SU-DHL-6 (cell line): ENCODE data around the gene TXN2.

Experiments
- EZH2phosphoT487 ChIP-seq: fragments of 200-600 bp; sonication (generic), shearing (Covaris generic); conservative IDR thresholded peaks from 2 replicates; pipeline ENCODE4 v1.6.1; 2018; ENCODE audit warnings: mild to moderate bottlenecking, antibody characterized with exemption, low read length, moderate library complexity, mixed read lengths
- TF ChIP-seq, protein P1 (sequence below): fragments of 200-600 bp; sonication (generic); IDR thresholded peaks from one replicate; pipeline ENCODE4 v1.5.1; 2017; ENCODE audit warnings: antibody characterized with exemption, mild to moderate bottlenecking, low read length, moderate library complexity; ENCODE audit not compliant: insufficient read depth, poor library complexity, severe bottlenecking

DNA sequence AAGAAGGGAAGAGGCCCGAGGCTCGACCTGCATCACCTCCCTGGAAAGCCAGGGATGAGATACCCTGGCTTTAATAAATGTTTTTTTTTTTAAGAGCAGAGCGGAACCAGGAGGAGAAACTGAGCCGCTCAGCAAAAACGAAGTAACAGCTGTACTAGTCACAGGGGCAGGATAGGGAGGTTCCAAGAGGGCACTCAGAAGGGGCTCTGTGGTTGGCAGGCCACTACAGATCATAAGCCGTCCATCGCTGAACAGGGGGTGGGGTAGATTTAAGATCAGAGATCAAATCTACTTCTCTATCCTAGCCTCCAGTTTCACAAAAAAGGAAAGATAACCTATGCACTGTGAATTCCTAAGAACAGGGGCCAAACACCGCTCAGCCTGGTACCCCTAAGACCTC is 46.9 kb upstream of the TXN2 start:
- TF ChIP-seq, protein P1, sequence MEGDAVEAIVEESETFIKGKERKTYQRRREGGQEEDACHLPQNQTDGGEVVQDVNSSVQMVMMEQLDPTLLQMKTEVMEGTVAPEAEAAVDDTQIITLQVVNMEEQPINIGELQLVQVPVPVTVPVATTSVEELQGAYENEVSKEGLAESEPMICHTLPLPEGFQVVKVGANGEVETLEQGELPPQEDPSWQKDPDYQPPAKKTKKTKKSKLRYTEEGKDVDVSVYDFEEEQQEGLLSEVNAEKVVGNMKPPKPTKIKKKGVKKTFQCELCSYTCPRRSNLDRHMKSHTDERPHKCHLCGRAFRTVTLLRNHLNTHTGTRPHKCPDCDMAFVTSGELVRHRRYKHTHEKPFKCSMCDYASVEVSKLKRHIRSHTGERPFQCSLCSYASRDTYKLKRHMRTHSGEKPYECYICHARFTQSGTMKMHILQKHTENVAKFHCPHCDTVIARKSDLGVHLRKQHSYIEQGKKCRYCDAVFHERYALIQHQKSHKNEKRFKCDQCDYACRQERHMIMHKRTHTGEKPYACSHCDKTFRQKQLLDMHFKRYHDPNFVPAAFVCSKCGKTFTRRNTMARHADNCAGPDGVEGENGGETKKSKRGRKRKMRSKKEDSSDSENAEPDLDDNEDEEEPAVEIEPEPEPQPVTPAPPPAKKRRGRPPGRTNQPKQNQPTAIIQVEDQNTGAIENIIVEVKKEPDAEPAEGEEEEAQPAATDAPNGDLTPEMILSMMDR, result no peak
- no peak for TF ChIP-seq EZH2phosphoT487
